NCI-H748 treated with DMSO at 0.1 percent for 48 hours (cell line): ENCODE measurements around the gene LPCAT1.
"Not testable (repeated sequence)": the region's sequence is repeated elsewhere in the genome, so short reads cannot be mapped to it uniquely, and the experiment has no call there.

ENCODE experiments used
- DNase-seq: peaks from one replicate; lab custom pipeline; 2025; lab: John Stamatoyannopoulos, UW

LPCAT1 gene

GRCh38 chr5:1522601-1523479 is 920 bp downstream of the LPCAT1 start:
- no peak for DNase-seq

GRCh38 chr5:1521671-1522600 is 1.8 kb downstream of the LPCAT1 start:
- no peak for DNase-seq

- no peak for DNase-seq
Measured at GRCh38 chr5:1520791-1521453, 2.8 kb downstream of the LPCAT1 start.

- no peak for DNase-seq
Measured at GRCh38 chr5:1519631-1520210, 4.0 kb downstream of the LPCAT1 start.

GRCh38 chr5:1517838-1518237 is 5.9 kb downstream of the LPCAT1 start:
- DNase-seq = no peak

GRCh38 chr5:1516615-1517601 is 6.9 kb downstream of the LPCAT1 start:
- DNase-seq = no peak

GRCh38 chr5:1515921-1516571 is 7.7 kb downstream of the LPCAT1 start:
- DNase-seq = no peak

- no peak for DNase-seq
Measured at GRCh38 chr5:1515311-1515920, 8.3 kb downstream of the LPCAT1 start.

- not testable (repeated sequence) for DNase-seq
Measured at GRCh38 chr5:1514819-1515310, 8.9 kb downstream of the LPCAT1 start.

GRCh38 chr5:1514027-1514818 is 9.5 kb downstream of the LPCAT1 start:
- DNase-seq = no peak

- no peak for DNase-seq
Measured at GRCh38 chr5:1513326-1514026, 10.3 kb downstream of the LPCAT1 start.

- DNase-seq = no peak
Measured at GRCh38 chr5:1512541-1513291, 11.0 kb downstream of the LPCAT1 start.

GRCh38 chr5:1511651-1512540 is 11.9 kb downstream of the LPCAT1 start:
- DNase-seq = no peak

GRCh38 chr5:1511048-1511447 is 12.7 kb downstream of the LPCAT1 start:
- DNase-seq = no peak

- no peak for DNase-seq
Measured at GRCh38 chr5:1510631-1511030, 13.1 kb downstream of the LPCAT1 start.

- no peak for DNase-seq
Measured at GRCh38 chr5:1510151-1510561, 13.6 kb downstream of the LPCAT1 start.
